AG04449 (cell line): Measurements from ENCODE around the gene KRTAP5-6.
"Not testable (repeated sequence)": the region's sequence is repeated elsewhere in the genome, so short reads cannot be mapped to it uniquely, and the experiment has no call there.

Experiments used
- CTCF ChIA-PET: fragments of 350-600 bp; formaldehyde crosslinking; extraction: SDS; loops from one replicate; lab custom pipeline; 2021; ENCODE audit warnings: antibody characterized with exemption; lab: Yijun Ruan, JAX
- POLR2A ChIA-PET: fragments of 400-600, 350-600 bp; formaldehyde crosslinking; extraction: SDS; loops from one replicate; lab custom pipeline; 2020; ENCODE audit warnings: antibody characterized with exemption, inconsistent platforms; lab: Yijun Ruan, JAX
- DNase-seq: peaks from one replicate; pipeline ENCODE4 v3.0.0-alpha.2; 2010; ENCODE audit warnings: low read depth, low spot score
- H3K4me3 ChIP-seq: 2 replicates; pipeline ENCODE4 v1.5.1; 2011; ENCODE audit warnings: low read depth, mild to moderate bottlenecking, control low read depth, low read length
- TF ChIP-seq, protein P1 (sequence below): IDR thresholded peaks from one replicate; pipeline ENCODE4 v1.5.1; 2011; ENCODE audit warnings: mild to moderate bottlenecking, moderate library complexity, low read length, control low read depth, inconsistent platforms; ENCODE audit not compliant: insufficient read depth; ENCODE audit errors: missing control alignments

KRTAP5-6 gene

DNA sequence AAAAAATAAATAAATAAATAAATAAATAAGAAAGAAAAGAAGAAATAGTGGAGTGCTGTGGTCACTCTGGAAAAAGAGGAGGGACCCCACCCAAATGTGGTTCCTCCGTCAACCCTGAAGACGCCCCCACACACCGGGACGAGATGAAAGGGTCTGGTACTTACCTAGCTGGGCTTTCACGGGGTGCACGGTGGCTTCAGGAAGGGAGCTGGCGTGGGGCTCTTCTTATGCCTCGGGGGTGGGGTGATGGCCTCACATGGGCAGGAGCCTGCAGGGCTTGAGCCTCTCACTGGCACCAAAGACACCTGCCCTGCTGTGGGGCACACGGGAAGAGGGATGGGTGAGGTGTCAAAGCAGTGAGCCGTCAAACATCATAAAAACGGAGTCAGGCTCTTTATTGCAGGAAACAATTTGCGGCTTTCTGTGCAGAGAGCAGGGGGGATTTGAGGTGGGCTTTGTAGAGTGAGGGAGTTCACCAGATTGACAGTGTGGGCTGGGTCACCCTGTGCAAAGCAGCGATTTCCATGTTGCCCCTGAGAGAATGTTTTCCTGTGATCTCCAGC lies 28.0 kb upstream of the KRTAP5-6 start:
- H3K4me3 ChIP-seq = no peak overlapping the region
- no peak for DNase-seq
- ChIA-PET CTCF (interaction anchor here (1.7 kb wide), 1 partner anchor 25 kb away, joined by 5 read pairs; no protein-coding TSS in a partner anchor), POLR2A (no interaction called here)
- TF ChIP-seq, protein P1, sequence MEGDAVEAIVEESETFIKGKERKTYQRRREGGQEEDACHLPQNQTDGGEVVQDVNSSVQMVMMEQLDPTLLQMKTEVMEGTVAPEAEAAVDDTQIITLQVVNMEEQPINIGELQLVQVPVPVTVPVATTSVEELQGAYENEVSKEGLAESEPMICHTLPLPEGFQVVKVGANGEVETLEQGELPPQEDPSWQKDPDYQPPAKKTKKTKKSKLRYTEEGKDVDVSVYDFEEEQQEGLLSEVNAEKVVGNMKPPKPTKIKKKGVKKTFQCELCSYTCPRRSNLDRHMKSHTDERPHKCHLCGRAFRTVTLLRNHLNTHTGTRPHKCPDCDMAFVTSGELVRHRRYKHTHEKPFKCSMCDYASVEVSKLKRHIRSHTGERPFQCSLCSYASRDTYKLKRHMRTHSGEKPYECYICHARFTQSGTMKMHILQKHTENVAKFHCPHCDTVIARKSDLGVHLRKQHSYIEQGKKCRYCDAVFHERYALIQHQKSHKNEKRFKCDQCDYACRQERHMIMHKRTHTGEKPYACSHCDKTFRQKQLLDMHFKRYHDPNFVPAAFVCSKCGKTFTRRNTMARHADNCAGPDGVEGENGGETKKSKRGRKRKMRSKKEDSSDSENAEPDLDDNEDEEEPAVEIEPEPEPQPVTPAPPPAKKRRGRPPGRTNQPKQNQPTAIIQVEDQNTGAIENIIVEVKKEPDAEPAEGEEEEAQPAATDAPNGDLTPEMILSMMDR = no peak

DNA sequence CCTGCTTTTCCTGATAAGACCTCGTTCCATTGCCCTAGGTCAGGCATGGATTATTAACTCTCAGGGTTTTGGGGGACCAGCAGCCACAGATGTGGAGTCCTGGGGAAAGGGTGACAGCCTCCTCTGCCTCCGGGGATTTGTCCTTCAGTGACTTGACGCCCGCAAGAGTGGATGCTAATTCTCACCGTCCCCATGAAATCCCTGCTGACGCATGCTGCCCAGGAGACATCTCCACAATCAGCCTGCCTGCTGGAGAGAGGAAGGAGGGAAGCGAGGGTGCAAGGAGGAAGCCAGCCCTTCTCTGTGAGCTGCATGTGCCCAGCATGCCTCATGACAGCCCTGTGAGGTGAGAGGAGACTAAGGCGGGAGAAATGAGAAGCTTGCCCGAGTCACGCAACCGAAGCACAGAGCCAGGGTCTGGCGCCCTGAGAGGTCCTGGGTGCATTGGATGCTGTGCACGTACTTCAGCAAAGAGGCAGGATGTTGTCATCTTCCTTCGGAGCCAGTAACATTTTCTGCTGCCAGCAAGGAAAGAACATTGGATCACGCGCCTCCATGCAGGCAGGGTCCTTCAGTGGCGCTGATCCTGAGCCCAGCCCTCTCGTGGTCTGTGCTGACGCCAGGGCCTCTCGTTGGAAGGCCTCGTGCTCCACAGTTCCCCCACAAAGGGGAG lies 27.3 kb upstream of the KRTAP5-6 start:
- TF ChIP-seq, protein P1 = no peak
- H3K4me3 ChIP-seq = no peak overlapping the region
- ChIA-PET POLR2A (no interaction called here), CTCF (interaction anchor here (1.1 to 1.7 kb wide), 2 partner anchors 17 to 24 kb away, joined by 4 to 5 read pairs; no protein-coding TSS in a partner anchor)
- no peak for DNase-seq

DNA sequence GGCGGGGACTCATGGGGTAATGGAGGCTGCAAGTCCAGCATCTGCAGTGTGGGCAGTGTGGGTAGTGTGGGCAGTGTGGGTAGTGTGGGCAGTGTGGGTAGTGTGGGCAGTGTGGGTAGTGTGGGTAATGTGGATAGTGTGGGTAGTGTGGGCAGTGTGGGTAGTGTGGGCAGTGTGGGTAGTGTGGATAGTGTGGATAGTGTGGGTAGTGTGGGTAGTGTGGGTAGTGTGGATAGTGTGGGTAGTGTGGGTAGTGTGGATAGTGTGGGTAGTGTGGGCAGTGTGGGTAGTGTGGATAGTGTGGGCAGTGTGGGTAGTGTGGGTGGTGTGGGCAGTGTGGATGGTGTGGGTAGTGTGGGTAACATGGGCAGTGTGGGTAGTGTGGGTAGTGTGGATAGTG lies 26.5 kb upstream of the KRTAP5-6 start:
- CTCF ChIA-PET = interaction anchor here (1.1 to 1.7 kb wide), 2 partner anchors 18 to 23 kb away, joined by 4 to 5 read pairs; no protein-coding TSS in a partner anchor
- H3K4me3 ChIP-seq, DNase-seq, POLR2A ChIA-PET: not testable (repeated sequence)

DNA sequence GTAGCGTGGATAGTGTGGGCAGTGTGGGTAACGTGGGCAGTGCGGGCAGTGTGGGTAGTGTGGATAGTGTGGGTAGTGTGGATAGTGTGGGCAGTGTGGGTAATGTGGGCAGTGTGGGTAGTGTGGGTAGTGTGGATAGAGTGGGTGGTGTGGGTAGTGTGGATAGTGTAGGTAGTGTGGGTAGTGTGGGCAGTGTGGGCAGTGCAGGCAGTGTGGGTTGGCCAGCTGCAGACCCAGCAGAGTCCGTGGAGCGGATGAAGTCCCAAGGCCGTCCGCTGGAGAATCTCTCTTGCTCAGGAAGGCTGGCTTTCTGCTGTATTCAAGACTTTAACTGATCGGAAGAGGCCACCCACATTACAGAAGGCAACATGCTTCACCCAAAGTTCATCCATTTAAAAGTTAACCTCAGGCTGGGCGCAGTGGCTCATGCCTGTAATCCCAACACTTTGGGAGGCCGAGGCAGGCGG lies 26.1 kb upstream of the KRTAP5-6 start:
- CTCF ChIA-PET = interaction anchor here (0.9 to 1.7 kb wide), 2 partner anchors 23 kb away, joined by 3 to 5 read pairs; no protein-coding TSS in a partner anchor
- no peak for DNase-seq
- TF ChIP-seq, protein P1 = no peak
- POLR2A ChIA-PET = no interaction called here
- no peak overlapping the region for H3K4me3 ChIP-seq

DNA sequence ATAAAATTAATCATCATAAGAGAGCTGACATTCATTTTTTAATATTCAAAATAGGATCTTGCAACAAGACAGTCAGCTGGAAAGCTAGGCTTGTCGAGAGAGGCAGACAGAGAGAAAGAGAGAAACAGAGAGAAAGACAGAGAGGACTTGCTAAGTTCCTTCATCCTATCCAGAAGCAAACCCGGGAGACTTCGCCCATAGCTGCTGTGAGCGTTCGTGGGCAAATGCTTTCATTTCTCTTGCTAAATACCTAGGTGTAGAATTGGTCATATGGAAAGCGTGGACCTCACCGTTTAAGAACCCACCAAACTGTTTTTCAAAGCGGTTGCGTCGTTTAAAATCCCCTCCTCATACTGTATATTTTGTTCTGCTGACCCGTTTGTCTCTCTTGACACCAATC lies 25.3 kb upstream of the KRTAP5-6 start:
- TF ChIP-seq, protein P1 = no peak
- no peak overlapping the region for H3K4me3 ChIP-seq
- ChIA-PET POLR2A (no interaction called here), CTCF (interaction anchor here (0.8 to 0.9 kb wide), 2 partner anchors 19 to 22 kb away, joined by 3 to 5 read pairs; no protein-coding TSS in a partner anchor)
- no peak for DNase-seq

DNA sequence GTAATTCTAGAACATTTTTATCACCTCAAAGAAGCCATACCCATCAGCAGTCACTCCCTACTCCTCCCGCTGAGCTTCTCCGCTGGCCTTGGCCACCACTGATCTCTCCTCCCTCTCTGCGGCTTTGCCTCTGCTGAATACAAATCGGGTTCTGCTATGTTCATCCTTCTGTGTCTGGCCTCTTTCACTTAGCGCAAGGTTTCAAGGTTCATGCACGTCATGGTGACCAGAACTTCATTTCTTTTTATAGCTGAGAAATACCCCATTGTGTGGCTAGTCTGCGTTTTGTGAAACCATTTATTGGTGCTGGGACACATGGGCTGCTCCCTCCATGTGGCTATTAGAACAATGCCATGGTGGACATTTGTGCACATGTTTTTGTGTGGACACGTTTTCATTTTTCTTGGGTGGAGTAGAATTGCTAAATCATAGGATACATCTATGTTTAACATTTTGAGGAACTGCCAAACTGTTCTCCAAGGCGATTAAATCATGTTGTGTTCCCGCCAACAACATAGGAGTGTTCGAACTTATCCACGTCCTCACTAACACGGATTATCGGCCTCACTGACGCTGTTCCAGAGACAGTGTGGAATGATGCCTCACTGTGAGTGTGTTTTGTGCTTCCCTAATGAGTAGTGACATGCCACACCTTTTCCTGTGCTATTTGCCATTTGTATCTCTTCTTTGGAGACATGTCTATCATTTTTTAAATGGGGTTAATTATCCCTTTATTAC lies 24.2 kb upstream of the KRTAP5-6 start:
- POLR2A ChIA-PET = no interaction called here

More for the DNA sequence above, 24.2 kb upstream of the KRTAP5-6 start:
- no peak for DNase-seq
- TF ChIP-seq, protein P1 = no peak
- H3K4me3 ChIP-seq = no peak overlapping the region
- CTCF ChIA-PET = interaction anchor here (0.7 to 1.5 kb wide), 3 partner anchors 20 to 33 kb away, joined by 4 to 5 read pairs (median 4); no protein-coding TSS in a partner anchor
